A549 (cell line): Measurements from ENCODE around the gene NEBL. TPM values are rescaled to one million over a fixed set of nuclear protein-coding genes. Genes with fewer than 3 reads are reported as not detected.

ENCODE experiments used
- ATAC-seq, 2 experiments: fragments of 200-7000 bp in 1 of 2; fragments of >200 bp in 1 of 2; cut with Nextera tagmentation in 1 of 2; cut with Tn5 transposase in 1 of 2; 3 replicates each; pipeline versions ENCODE4 v1.8.0 to v1.9.1; 2018 to 2020; ENCODE audit warnings: mild to moderate bottlenecking in 1 of 2, moderate library complexity in 1 of 2
- CTCF ChIA-PET: fragments of 300-600 bp; sonication (Branson Sonifier 250); formaldehyde crosslinking; extraction: SDS; loops from one replicate; lab custom pipeline; 2021; ENCODE audit warnings: antibody characterized with exemption, inconsistent platforms; lab: Yijun Ruan, JAX
- POLR2A ChIA-PET: fragments of 350-600 bp; formaldehyde crosslinking; extraction: SDS; loops from one replicate; lab custom pipeline; 2021; ENCODE audit warnings: antibody characterized with exemption, inconsistent platforms; lab: Yijun Ruan, JAX
- DNase-seq, 2 experiments: peaks; one replicate each; pipeline versions ENCODE4 v3.0.0 to v3.0.0-alpha.2; 2011 to 2016; ENCODE audit warnings: low read depth in 1 of 2, low spot score in 1 of 2
- FAIRE-seq: peaks from 2 replicates; lab custom pipeline; 2011; peaks lifted over from hg19 to GRCh38; lab: Jason Lieb, UNC
- H3K27ac ChIP-seq, 2 experiments: fragments of >200 bp; sonication (Bioruptor Twin); formaldehyde crosslinking; 3 replicates each; pipeline ENCODE4 v1.5.1; 2016 to 2017
- H3K4me1 ChIP-seq: fragments of >200 bp; sonication (Bioruptor Twin); formaldehyde crosslinking; 3 replicates; pipeline ENCODE4 v1.6.1; 2016
- H3K4me2 ChIP-seq: fragments of >200 bp; sonication (Bioruptor Twin); formaldehyde crosslinking; 3 replicates; pipeline ENCODE4 v1.6.1; 2016
- H3K4me3 ChIP-seq: fragments of >200 bp; sonication (Bioruptor Twin); formaldehyde crosslinking; 3 replicates; pipeline ENCODE4 v1.5.1; 2016
- H3K9me3 ChIP-seq: fragments of >200 bp; sonication (Bioruptor Twin); formaldehyde crosslinking; 3 replicates; pipeline ENCODE4 v1.6.1; 2016
- CBX8 ChIP-seq: fragments of 200-600 bp; sonication (generic); IDR thresholded peaks from 2 replicates; pipeline ENCODE4 v1.6.1; 2016
- CEBPB ChIP-seq, 2 experiments: fragments of >200 bp in 1 of 2; sonication (Bioruptor Twin) in 1 of 2; formaldehyde crosslinking in 1 of 2; IDR thresholded peaks; 2 replicates each; pipeline ENCODE4 v1.6.1; 2012 to 2016
- CHD4 ChIP-seq: fragments of 200-600 bp; sonication (generic); IDR thresholded peaks from 2 replicates; pipeline ENCODE4 v1.6.1; 2016; ENCODE audit warnings: antibody characterized with exemption, mild to moderate bottlenecking, borderline replicate concordance
- EP300 ChIP-seq, 2 experiments: fragments of >200 bp; sonication (Bioruptor Twin); formaldehyde crosslinking; IDR thresholded peaks; 2 replicates in 1 of 2; 3 replicates in 1 of 2; pipeline ENCODE4 v1.6.1; 2016 to 2017
- FOSB ChIP-seq: fragments of 250-450 bp; sonication (Bioruptor Pico); IDR thresholded peaks from 2 replicates; pipeline ENCODE4 v1.5.0; 2020; ENCODE audit warnings: mild to moderate bottlenecking, moderate library complexity
- HDAC2 ChIP-seq: fragments of 200-600 bp; sonication (generic); IDR thresholded peaks from 2 replicates; pipeline ENCODE4 v1.6.1; 2016
- HOXA7 ChIP-seq: fragments of 250-450 bp; sonication (Bioruptor Pico); IDR thresholded peaks from 2 replicates; pipeline ENCODE4 v1.5.0; 2020; ENCODE audit warnings: mild to moderate bottlenecking, moderate library complexity
- HOXB5 ChIP-seq: fragments of 250-450 bp; sonication (Bioruptor Pico); IDR thresholded peaks from 2 replicates; pipeline ENCODE4 v1.5.0; 2020; ENCODE audit warnings: mild to moderate bottlenecking, moderate library complexity
- JUNB ChIP-seq: fragments of >200 bp; sonication (Bioruptor Twin); formaldehyde crosslinking; IDR thresholded peaks from 2 replicates; pipeline ENCODE4 v1.6.1; 2016
- KDM1A ChIP-seq: fragments of 200-600 bp; sonication (generic); IDR thresholded peaks from 2 replicates; pipeline ENCODE4 v1.6.1; 2016; ENCODE audit warnings: low read depth, mild to moderate bottlenecking
- KDM5A ChIP-seq: fragments of 200-600 bp; sonication (generic); IDR thresholded peaks from 2 replicates; pipeline ENCODE4 v1.6.1; 2016; ENCODE audit warnings: antibody characterized with exemption, mild to moderate bottlenecking
- MAZ ChIP-seq: fragments of 150-350 bp; IDR thresholded peaks from 2 replicates; pipeline ENCODE4 v1.6.1; 2014; ENCODE audit warnings: antibody characterized with exemption, low read depth, low read length, borderline replicate concordance
- NPAS2 ChIP-seq: fragments of 250-450 bp; sonication (Bioruptor Pico); IDR thresholded peaks from 2 replicates; pipeline ENCODE4 v1.8.0; 2022; ENCODE audit warnings: mild to moderate bottlenecking, moderate library complexity, borderline replicate concordance
- NR3C1 ChIP-seq: fragments of >200 bp; sonication (Bioruptor Twin); formaldehyde crosslinking; IDR thresholded peaks from 3 replicates; pipeline ENCODE4 v1.6.1; 2017
- PHF8 ChIP-seq: fragments of 200-600 bp; sonication (generic); IDR thresholded peaks from 2 replicates; pipeline ENCODE4 v1.6.1; 2016; ENCODE audit warnings: low read depth, mild to moderate bottlenecking, antibody characterized with exemption, moderate library complexity, borderline replicate concordance
- POLR2A ChIP-seq: IDR thresholded peaks from 2 replicates; pipeline ENCODE4 v1.6.1; 2012; ENCODE audit warnings: mild to moderate bottlenecking, low read length
- REST ChIP-seq: fragments of 200-600 bp; sonication (generic); IDR thresholded peaks from 2 replicates; pipeline ENCODE4 v1.6.1; 2016; ENCODE audit warnings: antibody characterized with exemption, mild to moderate bottlenecking, moderate library complexity
- RNF2 ChIP-seq: fragments of 200-600 bp; sonication (generic); IDR thresholded peaks from 2 replicates; pipeline ENCODE4 v1.6.1; 2016; ENCODE audit warnings: low read depth, mild to moderate bottlenecking, antibody characterized with exemption, moderate library complexity, borderline replicate concordance
- TP53 ChIP-seq: fragments of 250-450 bp; sonication (Bioruptor Pico); IDR thresholded peaks from 2 replicates; pipeline ENCODE4 v1.5.0; 2021; ENCODE audit warnings: mild to moderate bottlenecking, moderate library complexity
- ZC3H11A ChIP-seq: fragments of 450-650 bp; IDR thresholded peaks from 2 replicates; pipeline ENCODE4 v1.6.1; 2014; ENCODE audit warnings: antibody characterized with exemption, mild to moderate bottlenecking
- ZSCAN20 ChIP-seq: fragments of 250-450 bp; sonication (Bioruptor Pico); IDR thresholded peaks from 2 replicates; pipeline ENCODE4 v1.8.0; 2022; ENCODE audit warnings: mild to moderate bottlenecking, moderate library complexity
- WGBS: methylation state at CpG from one replicate; pipeline ENCODE4 v1.1.6; 2017; ENCODE audit errors: missing lambda C conversion rate; 5-methylcytosine and 5-hydroxymethylcytosine counted together
- polyA plus RNA-seq, 4 experiments: library from polyadenylated mRNA; depleted of rRNA in 3 of 4; stranded (reverse); fragments of >200 nt; fragmentation: RNase III in 1 of 4; extraction: RNeasy Plus Mini Kit Qiagen cat#74134 plus additional on column Dnase treatment in 1 of 4; gene quantifications; 2 replicates in 3 of 4; 3 replicates in 1 of 4; pipeline ENCODE4 v1.2.3, GENCODE V29; 2011 to 2017
- TF ChIP-seq, protein P1 (sequence below): IDR thresholded peaks from 2 replicates; pipeline ENCODE4 v1.6.1; 2012
- TF ChIP-seq, protein P2 (sequence below): IDR thresholded peaks from 2 replicates; pipeline ENCODE4 v1.6.1; 2012; ENCODE audit warnings: low read depth, borderline replicate concordance
- TF ChIP-seq, protein P3 (sequence below): fragments of 250-450 bp; sonication (Bioruptor Pico); IDR thresholded peaks from 2 replicates; pipeline ENCODE4 v1.5.0; 2020; ENCODE audit warnings: low read depth, mild to moderate bottlenecking, moderate library complexity

NEBL gene
- polyA plus RNA-seq, 2 of the 4 experiments (the other 2 are of a cell fraction), result 13.0 to 33.8 TPM

- no peaks in the 10 kb centered on the region for H3K4me1 ChIP-seq
- no peak overlapping the region for H3K27ac ChIP-seq
- no peaks in the 10 kb centered on the region for H3K9me3 ChIP-seq
- no peak for DNase-seq
- ChIA-PET POLR2A (no interaction called here), CTCF (no interaction called here)
- no peak for TF ChIP-seq JUNB
- no peak for TF ChIP-seq MAZ
- TF ChIP-seq ZC3H11A, result no peak
- no peak for TF ChIP-seq NPAS2 (CRISPR knock-in tag)
- TF ChIP-seq FOSB (CRISPR knock-in tag), result no peak
- TF ChIP-seq CHD4, result no peak
- TF ChIP-seq, protein P1, sequence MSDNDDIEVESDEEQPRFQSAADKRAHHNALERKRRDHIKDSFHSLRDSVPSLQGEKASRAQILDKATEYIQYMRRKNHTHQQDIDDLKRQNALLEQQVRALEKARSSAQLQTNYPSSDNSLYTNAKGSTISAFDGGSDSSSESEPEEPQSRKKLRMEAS, result no peak
- TF ChIP-seq, protein P2, sequence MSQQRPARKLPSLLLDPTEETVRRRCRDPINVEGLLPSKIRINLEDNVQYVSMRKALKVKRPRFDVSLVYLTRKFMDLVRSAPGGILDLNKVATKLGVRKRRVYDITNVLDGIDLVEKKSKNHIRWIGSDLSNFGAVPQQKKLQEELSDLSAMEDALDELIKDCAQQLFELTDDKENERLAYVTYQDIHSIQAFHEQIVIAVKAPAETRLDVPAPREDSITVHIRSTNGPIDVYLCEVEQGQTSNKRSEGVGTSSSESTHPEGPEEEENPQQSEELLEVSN, result no peak
- TF ChIP-seq HOXA7 (CRISPR knock-in tag), result no peak
- no peak for TF ChIP-seq CEBPB (IDR thresholded peaks at IDR 0.05)
- no peak for TF ChIP-seq HOXB5 (CRISPR knock-in tag)
- no peak for TF ChIP-seq EP300 (IDR thresholded peaks at IDR 0.05)
- no peak for TF ChIP-seq TP53 (CRISPR knock-in tag)
- no peak for TF ChIP-seq KDM5A
- 93% methylated on average over 3 of the region's 3 CpGs for WGBS
- H3K4me3 ChIP-seq, result no peak overlapping the region
- FAIRE-seq, result no peak
- ATAC-seq, result no peak
- no peak overlapping the region for H3K4me2 ChIP-seq
These were observed 26.3 kb downstream of the NEBL start for GRCh38 chr10:20870834-20871233.

GRCh38 chr10:20863008-20863407 is 34.1 kb downstream of the NEBL start:
- no peak overlapping the region for H3K4me2 ChIP-seq
- no peaks in the 10 kb centered on the region for H3K9me3 ChIP-seq
- WGBS, result 85% methylated on average over 4 of the region's 4 CpGs
- no peak for TF ChIP-seq REST
- no peak for TF ChIP-seq HDAC2
- TF ChIP-seq KDM1A, result no peak
- TF ChIP-seq, protein P3, sequence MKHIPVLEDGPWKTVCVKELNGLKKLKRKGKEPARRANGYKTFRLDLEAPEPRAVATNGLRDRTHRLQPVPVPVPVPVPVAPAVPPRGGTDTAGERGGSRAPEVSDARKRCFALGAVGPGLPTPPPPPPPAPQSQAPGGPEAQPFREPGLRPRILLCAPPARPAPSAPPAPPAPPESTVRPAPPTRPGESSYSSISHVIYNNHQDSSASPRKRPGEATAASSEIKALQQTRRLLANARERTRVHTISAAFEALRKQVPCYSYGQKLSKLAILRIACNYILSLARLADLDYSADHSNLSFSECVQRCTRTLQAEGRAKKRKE (CRISPR knock-in tag), result no peak
- no peak for TF ChIP-seq PHF8
- no peak for TF ChIP-seq HOXB5 (CRISPR knock-in tag)
- TF ChIP-seq NPAS2 (CRISPR knock-in tag), result no peak
- no peak for TF ChIP-seq RNF2
- no peak for TF ChIP-seq ZSCAN20
- TF ChIP-seq POLR2A, result no peak
- TF ChIP-seq KDM5A, result no peak
- TF ChIP-seq, protein P2, result no peak
- no peak for TF ChIP-seq NR3C1
- TF ChIP-seq CBX8, result no peak
- TF ChIP-seq MAZ, result no peak
- POLR2A ChIA-PET, result no interaction called here
- H3K4me3 ChIP-seq, result no peak overlapping the region
- no peak overlapping the region for H3K27ac ChIP-seq
- CTCF ChIA-PET, result interaction anchor here (0.6 kb wide), 1 partner anchor 422 kb away, joined by 3 read pairs; no protein-coding TSS in a partner anchor
- no peaks in the 10 kb centered on the region for H3K4me1 ChIP-seq
- FAIRE-seq (no peak), DNase-seq (no peak), ATAC-seq (no peak)
